Ovary (tissue), 3 donors: ENCODE results near the gene LPIN1.

Experiments
- POLR2A ChIP-seq: fragments of 450-650 bp; IDR thresholded peaks from one replicate; pipeline ENCODE4 v1.6.1; 2017; ENCODE audit warnings: antibody characterized with exemption, mild to moderate bottlenecking, moderate library complexity
- TF ChIP-seq, protein P1 (sequence below), 3 donors: fragments of 450-650 bp in 2 of 3; fragments of 200-600 bp in 1 of 3; IDR thresholded peaks; one replicate each; pipeline versions ENCODE4 v1.5.1 to v1.8.0; 2016 to 2022; ENCODE audit warnings: antibody characterized with exemption in 3 of 3, mild to moderate bottlenecking in 1 of 3
- donor health status: DM: no; HTN: no; CAD: no.

DNA sequence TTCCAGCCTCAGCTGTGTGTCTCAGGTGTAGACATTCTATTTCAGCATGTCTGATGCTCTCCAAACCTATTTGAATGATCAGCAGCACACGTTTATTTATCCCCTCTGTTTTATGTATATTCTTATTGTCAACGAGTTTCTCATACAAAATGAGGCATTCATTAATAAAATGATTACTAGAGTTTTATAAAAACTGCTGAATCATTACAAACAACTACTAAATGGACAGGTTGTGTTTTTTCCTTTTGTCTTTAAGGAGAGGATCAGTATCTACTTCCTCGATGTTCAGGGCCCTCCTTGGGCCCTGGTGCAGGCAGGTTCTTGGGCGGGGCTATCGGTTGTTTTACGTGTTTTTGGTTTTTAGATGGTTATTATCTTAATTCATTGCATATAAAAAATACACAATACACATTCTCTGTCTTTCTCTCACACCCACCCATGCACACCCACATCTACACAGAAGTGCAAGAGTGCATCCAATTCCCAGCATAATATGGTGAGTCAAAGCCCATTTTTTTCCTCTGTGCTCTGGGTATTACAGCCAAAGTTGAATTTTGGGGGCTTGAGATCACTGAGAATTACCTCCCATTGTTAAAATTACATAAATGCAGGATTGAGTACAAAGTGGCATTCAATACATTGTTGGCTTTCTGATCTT, 24.2 kb downstream of the LPIN1 start:
- TF ChIP-seq, protein P1, sequence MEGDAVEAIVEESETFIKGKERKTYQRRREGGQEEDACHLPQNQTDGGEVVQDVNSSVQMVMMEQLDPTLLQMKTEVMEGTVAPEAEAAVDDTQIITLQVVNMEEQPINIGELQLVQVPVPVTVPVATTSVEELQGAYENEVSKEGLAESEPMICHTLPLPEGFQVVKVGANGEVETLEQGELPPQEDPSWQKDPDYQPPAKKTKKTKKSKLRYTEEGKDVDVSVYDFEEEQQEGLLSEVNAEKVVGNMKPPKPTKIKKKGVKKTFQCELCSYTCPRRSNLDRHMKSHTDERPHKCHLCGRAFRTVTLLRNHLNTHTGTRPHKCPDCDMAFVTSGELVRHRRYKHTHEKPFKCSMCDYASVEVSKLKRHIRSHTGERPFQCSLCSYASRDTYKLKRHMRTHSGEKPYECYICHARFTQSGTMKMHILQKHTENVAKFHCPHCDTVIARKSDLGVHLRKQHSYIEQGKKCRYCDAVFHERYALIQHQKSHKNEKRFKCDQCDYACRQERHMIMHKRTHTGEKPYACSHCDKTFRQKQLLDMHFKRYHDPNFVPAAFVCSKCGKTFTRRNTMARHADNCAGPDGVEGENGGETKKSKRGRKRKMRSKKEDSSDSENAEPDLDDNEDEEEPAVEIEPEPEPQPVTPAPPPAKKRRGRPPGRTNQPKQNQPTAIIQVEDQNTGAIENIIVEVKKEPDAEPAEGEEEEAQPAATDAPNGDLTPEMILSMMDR (IDR thresholded peaks at IDR 0.05), result no peak
- no peak for TF ChIP-seq POLR2A
